Fibroblast of skin of scalp (primary cell): ENCODE measurements around the gene NMT2.
A peak's percentile ranks its signal among the peaks of the same experiment; 100 is the strongest.

Source experiments
- DNase-seq: peaks from one replicate; pipeline ENCODE4 v3.0.0-alpha.2; 2013

The NMT2 gene

GRCh38 chr10:15141136-15142054 lies 27.1 kb downstream of the NMT2 start:
- DNase-seq, result peak; percentile 37

- DNase-seq, result no peak
Measured at GRCh38 chr10:15140698-15141097, 27.8 kb downstream of the NMT2 start.

- no peak for DNase-seq
Measured at GRCh38 chr10:15137636-15138035, 30.9 kb downstream of the NMT2 start.

- no peak for DNase-seq
Measured at GRCh38 chr10:15137036-15137359, 31.5 kb downstream of the NMT2 start.

GRCh38 chr10:15136129-15137035 lies 32.1 kb downstream of the NMT2 start:
- DNase-seq, result no peak

GRCh38 chr10:15131330-15131729 lies 37.2 kb downstream of the NMT2 start:
- no peak for DNase-seq

- no peak for DNase-seq
Measured at GRCh38 chr10:15124908-15125307, 43.6 kb downstream of the NMT2 start.

- no peak for DNase-seq
Measured at GRCh38 chr10:15124190-15124589, 44.3 kb downstream of the NMT2 start.

GRCh38 chr10:15123749-15124184 lies 44.7 kb downstream of the NMT2 start:
- peak; percentile 24 for DNase-seq

- no peak for DNase-seq
Measured at GRCh38 chr10:15122477-15123030, 45.9 kb downstream of the NMT2 start.

- DNase-seq, result peak; percentile 14
Measured at GRCh38 chr10:15121707-15122106, 46.8 kb downstream of the NMT2 start.

- DNase-seq, result peak; percentile 5
Measured at GRCh38 chr10:15120523-15120922, 48.0 kb downstream of the NMT2 start.

GRCh38 chr10:15118615-15119014 lies 49.9 kb downstream of the NMT2 start:
- no peak for DNase-seq

- no peak for DNase-seq
Measured at GRCh38 chr10:15116225-15116624, 52.3 kb downstream of the NMT2 start.

- peak; percentile 9 for DNase-seq
Measured at GRCh38 chr10:15113766-15114165, 54.7 kb downstream of the NMT2 start.

GRCh38 chr10:15112657-15113056 lies 55.8 kb downstream of the NMT2 start:
- no peak for DNase-seq

- peak; percentile 73 for DNase-seq
Measured at GRCh38 chr10:15106352-15107013, 62.0 kb downstream of the NMT2 start.

GRCh38 chr10:15103513-15103912 lies 65.0 kb downstream of the NMT2 start:
- DNase-seq, result no peak

GRCh38 chr10:15099886-15100285 lies 68.6 kb downstream of the NMT2 start:
- no peak for DNase-seq

GRCh38 chr10:15097011-15097812 lies 71.3 kb downstream of the NMT2 start, which contains the start of gene RPP38:
RPP38 (plus strand) TSS chr10:15097355; CDS start chr10:15103315, 5,960 bp downstream.
- peak; percentile 96 for DNase-seq

- no peak for DNase-seq
Measured at GRCh38 chr10:15096661-15097010, 71.9 kb downstream of the NMT2 start.
